COLO829 (cell line): Measurements from ENCODE around the gene TRIM38.
A peak's percentile ranks its signal among the peaks of the same experiment; 100 is the strongest.

ENCODE experiments used
- DNase-seq: peaks from one replicate; pipeline ENCODE4 v3.0.0; 2012; ENCODE audit warnings: low spot score

TRIM38 gene

GRCh38 chr6:26026833-26027490 is 64.4 kb downstream of the TRIM38 start:
- DNase-seq, result peak; percentile 78

DNA sequence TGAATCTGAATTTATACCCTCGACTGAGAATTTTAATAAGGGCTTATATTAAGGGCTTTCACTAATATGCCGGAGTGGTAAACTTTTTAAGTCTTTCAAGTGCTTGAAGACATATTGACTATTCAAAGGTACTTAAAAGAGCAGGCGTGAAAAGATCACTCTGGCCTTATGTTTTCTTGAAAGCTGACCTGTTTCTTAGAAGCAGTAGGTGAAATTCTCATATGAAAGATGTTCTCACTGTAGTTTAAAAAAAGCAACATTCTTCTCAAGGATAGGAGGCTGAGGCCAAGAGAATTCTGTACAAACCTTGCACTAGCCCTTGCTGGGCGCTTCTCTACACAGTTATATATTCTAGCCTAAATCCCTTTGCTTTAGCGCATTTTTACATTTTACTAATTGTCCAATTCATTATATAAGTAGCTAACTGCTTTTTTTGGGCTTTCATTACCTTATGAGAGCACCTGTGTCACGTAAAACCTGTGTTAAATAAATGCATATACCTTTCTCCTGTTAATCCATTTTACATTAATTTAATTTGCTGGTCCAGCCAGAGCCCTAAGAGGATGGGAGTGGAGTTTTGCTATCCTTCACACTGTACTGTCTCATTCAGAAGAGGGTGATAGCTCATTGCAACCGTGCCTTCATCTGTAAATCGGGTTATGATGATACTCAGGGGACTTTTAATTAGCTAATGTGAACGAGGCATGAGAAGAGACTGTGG is 65.0 kb downstream of the TRIM38 start:
- no peak for DNase-seq

DNA sequence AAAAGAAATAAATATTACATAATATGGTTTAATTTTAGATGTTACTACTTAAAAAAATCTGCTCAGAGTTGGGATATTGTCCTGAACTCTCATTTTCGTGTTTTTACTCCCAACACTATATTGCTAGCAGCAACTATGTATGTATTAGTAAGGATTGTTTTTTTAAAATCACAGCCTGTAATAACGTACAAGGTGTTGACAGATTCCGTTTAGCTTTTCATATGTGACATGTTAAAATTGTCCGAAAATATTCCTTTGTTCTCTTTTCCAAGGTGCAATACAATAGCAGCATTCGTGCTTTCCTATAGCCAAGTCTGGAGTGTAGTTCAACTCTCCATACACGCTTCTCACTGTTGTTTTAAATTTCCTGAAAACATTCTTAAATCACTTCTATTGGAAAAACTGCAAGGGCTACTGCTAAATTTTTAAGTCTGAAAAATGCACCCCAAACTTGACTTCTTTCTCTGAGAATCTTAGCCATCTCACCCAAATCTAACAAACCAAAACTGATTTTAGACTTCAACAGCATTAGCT is 65.7 kb downstream of the TRIM38 start:
- no peak for DNase-seq

GRCh38 chr6:26028746-26029569 is 66.4 kb downstream of the TRIM38 start:
- DNase-seq, result no peak

GRCh38 chr6:26029570-26029856 is 66.9 kb downstream of the TRIM38 start:
- no peak for DNase-seq

DNA sequence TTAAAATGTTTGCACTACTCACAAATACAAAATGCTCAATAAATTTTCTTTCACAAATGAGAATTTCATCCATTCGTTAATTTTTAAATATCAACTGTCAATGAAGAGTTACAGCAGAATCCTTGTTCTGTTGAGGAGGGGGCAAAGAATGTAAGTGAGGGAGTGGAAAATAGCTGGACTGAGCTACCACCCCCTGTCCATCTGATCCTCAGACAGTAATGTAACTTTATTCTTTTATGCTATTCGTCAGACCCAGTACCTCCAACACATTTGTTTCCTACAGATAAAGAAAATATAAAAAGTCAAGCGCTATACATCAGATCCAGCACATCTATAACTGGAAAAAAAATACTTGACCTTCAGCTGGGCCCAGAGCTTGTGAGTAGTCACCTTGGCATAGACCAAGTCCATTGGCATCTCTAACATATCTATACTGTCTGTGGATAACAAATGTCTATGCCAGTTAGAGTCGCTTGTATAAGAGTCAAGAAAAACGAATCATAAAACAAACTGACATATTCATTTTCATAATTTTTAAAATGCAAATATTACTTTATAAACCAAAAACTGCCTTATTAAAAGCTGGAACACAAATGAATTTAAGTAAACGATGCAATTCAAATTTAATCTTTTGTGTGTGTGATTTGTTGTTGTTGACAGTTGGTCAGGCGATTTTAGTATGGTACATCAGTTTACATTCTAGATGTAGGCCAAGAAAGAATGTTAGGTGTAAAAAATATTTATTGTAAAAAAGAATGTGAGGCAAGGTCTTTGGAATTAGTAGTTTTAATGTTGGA is 67.5 kb downstream of the TRIM38 start:
- DNase-seq, result no peak

GRCh38 chr6:26030716-26031115 is 68.1 kb downstream of the TRIM38 start:
- DNase-seq, result no peak

- no peak for DNase-seq
Observed at GRCh38 chr6:26031151-26031594, 68.6 kb downstream of the TRIM38 start.

GRCh38 chr6:26031595-26032339 is 69.2 kb downstream of the TRIM38 start:
- DNase-seq, result peak; percentile 98

GRCh38 chr6:26032340-26033084 is 69.9 kb downstream of the TRIM38 start:
- no peak for DNase-seq

GRCh38 chr6:26033085-26033940 is 70.7 kb downstream of the TRIM38 start:
- DNase-seq, result peak; percentile 97

GRCh38 chr6:26033941-26034354 is 71.3 kb downstream of the TRIM38 start:
- DNase-seq, result no peak

DNA sequence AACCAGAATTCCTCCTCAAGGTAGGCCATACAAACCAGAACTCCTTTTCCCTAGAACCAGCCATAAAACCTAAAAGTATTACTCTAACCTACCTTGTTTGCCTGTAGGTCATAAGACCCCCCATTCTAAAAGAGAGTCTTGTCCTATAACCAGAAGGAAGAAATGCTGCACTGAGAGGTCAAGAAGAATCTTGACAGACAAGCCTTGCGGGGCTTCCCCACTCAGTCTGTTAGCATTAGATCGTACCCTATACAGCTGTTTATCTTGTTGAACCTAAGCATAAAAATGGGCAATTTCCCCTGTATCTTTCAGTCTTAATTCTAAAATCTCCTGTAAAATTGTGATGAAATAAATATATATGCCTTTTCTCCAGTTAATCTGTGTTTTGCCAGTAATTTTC is 72.3 kb downstream of the TRIM38 start:
- DNase-seq, result no peak
